Psoas muscle (tissue), 8 donors: ENCODE data around the gene ARL14. TPM values are rescaled to one million over a fixed set of nuclear protein-coding genes. Genes with fewer than 3 reads are reported as not detected.

Source experiments
- ATAC-seq, 4 donors: fragments of 200-7000 bp; cut with Tn5 transposase; one replicate each; pipeline ENCODE4 v1.9.1; 2020; ENCODE audit warnings: moderate library complexity in 3 of 4, mild to moderate bottlenecking in 2 of 4
- DNase-seq, 2 donors: peaks; one replicate each; pipeline ENCODE4 v3.0.0-alpha.2; 2020
- H3K27ac ChIP-seq: fragments of 200-600 bp; one replicate; pipeline ENCODE4 v1.8.0; 2022
- H3K27me3 ChIP-seq, 3 donors: fragments of 200-600 bp in 1 of 3; one replicate each; pipeline versions ENCODE4 v1.6.1 to v1.8.0; 2013 to 2022; ENCODE audit warnings: low read length in 2 of 3, mild to moderate bottlenecking in 2 of 3, moderate library complexity in 1 of 3; ENCODE audit not compliant: insufficient read depth in 3 of 3
- H3K36me3 ChIP-seq, 2 donors: fragments of 200-600 bp in 1 of 2; one replicate each; pipeline versions ENCODE4 v1.6.1 to v1.8.0; 2013 to 2022; ENCODE audit warnings: low read depth in 1 of 2, mild to moderate bottlenecking in 1 of 2, moderate library complexity in 1 of 2; ENCODE audit not compliant: insufficient read depth in 1 of 2
- H3K4me1 ChIP-seq: fragments of 200-600 bp; one replicate; pipeline ENCODE4 v1.8.0; 2022
- H3K4me3 ChIP-seq: fragments of 200-600 bp; one replicate; pipeline ENCODE4 v1.8.0; 2022; ENCODE audit warnings: mild to moderate bottlenecking
- H3K9me3 ChIP-seq: fragments of 200-600 bp; one replicate; pipeline ENCODE4 v1.8.0; 2022
- WGBS, 3 donors: extraction: QIAGEN DNeasy Blood & Tissue Kit; methylation state at CpG; one replicate each; pipeline versions ENCODE4 v1.1.6 to v1.1.7; 2013; 5-methylcytosine and 5-hydroxymethylcytosine counted together
- intact Hi-C, 2 donors: fragments of 100-400 bp; cut with DNase I; formaldehyde crosslinking; loops; one replicate each; pipeline versions ENCODE4 v1.11.0 to v1.14.2; 2022
- polyA plus RNA-seq, 3 donors: library from polyadenylated mRNA; stranded (reverse); fragments of 200-250 nt; gene quantifications; one replicate each; pipeline ENCODE4 v1.2.3, GENCODE V29; 2013
- total RNA-seq, 4 donors: library from RNA; stranded (reverse); fragmentation: NEBNext Ultra II Directional in 2 of 4; extraction: Animal tissue kit (Norgen Biotek cat#: 25700) in 2 of 4; gene quantifications; one replicate each; pipeline versions ENCODE4 v1.2.1 to v1.2.4, GENCODE V29; 2021 to 2023
- TF ChIP-seq, protein P1 (sequence below): fragments of 200-600 bp; IDR thresholded peaks from one replicate; pipeline ENCODE4 v1.8.0; 2022; ENCODE audit warnings: antibody characterized with exemption
- donor health status: healthy with polysubstance abuse.
- donor health status: DM: no; HTN: no; CAD: no; lungs with moderate emphysema.
- donor health status: Bipolar disorder and iron deficiency.
- donor health status: healthy.
- donor health status: DM: yes; HTN: yes; CAD: no.
- donor health status: DM: no; HTN: no; CAD: no.
- donor health status: DM: no; HTN: no; CAD: no.
- donor health status: DM: yes; HTN: yes; CAD: no.

The ARL14 gene
- total and polyA plus RNA-seq, 7 donors, result 0.03 TPM; not detected in 6

- intact Hi-C loops, result no loop called here
- Histone ChIP-seq H3K27ac (no peak overlapping the region), H3K9me3 (no peaks in the 10 kb centered on the region), H3K4me1 (no peaks in the 10 kb centered on the region), H3K27me3 (no peaks in the 10 kb centered on the region), H3K4me3 (no peak overlapping the region), H3K36me3 (no peaks in the 10 kb centered on the region)
- TF ChIP-seq, protein P1, sequence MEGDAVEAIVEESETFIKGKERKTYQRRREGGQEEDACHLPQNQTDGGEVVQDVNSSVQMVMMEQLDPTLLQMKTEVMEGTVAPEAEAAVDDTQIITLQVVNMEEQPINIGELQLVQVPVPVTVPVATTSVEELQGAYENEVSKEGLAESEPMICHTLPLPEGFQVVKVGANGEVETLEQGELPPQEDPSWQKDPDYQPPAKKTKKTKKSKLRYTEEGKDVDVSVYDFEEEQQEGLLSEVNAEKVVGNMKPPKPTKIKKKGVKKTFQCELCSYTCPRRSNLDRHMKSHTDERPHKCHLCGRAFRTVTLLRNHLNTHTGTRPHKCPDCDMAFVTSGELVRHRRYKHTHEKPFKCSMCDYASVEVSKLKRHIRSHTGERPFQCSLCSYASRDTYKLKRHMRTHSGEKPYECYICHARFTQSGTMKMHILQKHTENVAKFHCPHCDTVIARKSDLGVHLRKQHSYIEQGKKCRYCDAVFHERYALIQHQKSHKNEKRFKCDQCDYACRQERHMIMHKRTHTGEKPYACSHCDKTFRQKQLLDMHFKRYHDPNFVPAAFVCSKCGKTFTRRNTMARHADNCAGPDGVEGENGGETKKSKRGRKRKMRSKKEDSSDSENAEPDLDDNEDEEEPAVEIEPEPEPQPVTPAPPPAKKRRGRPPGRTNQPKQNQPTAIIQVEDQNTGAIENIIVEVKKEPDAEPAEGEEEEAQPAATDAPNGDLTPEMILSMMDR, result no peak
- DNase-seq (no peak), ATAC-seq (no peak)
- WGBS, 3 donors, result 49 to 62% (median 50%) methylated on average over 4 of the region's 4 CpGs
Measured at GRCh38 chr3:160677459-160677881, 510 bp downstream of the ARL14 start.

DNA sequence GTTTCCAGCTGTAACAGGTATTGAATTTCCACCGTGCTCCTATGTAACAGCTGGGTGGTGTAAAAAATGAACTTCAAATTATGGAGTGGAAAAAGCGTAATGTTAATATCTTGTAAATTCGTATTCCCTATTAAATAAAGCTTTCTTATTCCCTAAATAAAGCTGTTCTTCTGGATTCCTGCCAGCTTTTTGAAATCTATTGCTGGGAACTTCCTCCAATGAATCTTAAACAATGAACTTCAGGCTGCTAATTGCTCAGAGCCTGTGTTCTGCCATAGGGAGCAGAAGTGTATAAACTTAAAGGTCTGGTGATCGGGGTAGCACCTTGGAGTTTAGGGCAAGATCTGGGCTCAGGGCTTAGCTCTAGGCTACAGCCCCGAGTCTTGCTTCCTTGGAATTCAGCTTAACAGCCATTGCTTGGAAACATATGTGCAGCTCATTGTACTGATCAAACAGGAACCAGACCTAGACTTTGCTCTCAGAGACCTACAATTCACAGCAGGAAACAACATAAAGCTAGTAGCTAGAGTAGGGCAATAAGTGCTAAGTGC, 1.4 kb downstream of the ARL14 start:
- H3K27me3 ChIP-seq, result no peaks in the 10 kb centered on the region
- DNase-seq (no peak), ATAC-seq (no peak)
- no peak overlapping the region for H3K4me3 ChIP-seq
- H3K4me1 ChIP-seq, result no peaks in the 10 kb centered on the region
- WGBS, 3 donors, result 33 to 39% (median 37%) methylated on average over 5 of the region's 5 CpGs
- H3K27ac ChIP-seq, result no peak overlapping the region
- intact Hi-C loops, result no loop called here
- no peaks in the 10 kb centered on the region for H3K36me3 ChIP-seq
- TF ChIP-seq, protein P1, result no peak
- no peaks in the 10 kb centered on the region for H3K9me3 ChIP-seq

- TF ChIP-seq, protein P1, result no peak
- intact Hi-C loops, result no loop called here
Measured at GRCh38 chr3:160684368-160684740, 7.4 kb downstream of the ARL14 start.

DNA sequence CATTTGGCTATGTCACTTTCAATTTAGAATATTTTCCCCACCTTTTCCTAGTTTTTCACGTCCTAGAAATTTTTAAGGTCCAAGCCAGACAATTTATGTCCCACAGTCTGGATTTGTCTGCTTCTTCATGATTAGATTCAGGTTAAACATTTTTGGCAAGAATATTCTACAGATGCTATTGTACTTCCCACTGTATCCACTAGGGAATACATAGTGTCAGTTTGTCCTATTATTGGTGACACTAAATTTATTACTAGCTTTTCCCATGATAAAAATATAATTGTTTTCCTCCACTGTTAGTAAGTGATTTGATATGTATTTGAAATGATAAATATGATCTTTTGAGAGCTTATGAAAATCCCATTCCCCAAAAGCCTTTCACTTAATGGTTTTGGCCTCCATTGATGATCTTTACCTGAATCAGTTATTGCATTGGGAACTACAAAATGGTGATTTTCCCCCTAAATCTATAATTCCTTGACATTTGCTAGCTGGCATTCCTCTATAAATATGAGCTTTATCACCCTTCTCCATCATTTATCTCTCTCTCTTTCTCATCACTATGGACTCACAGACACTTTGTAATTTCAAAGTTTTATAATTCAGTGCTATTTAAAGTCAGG, 8.3 kb downstream of the ARL14 start:
- 52 to 59% (median 58%) methylated on average over 1 of the region's 1 CpG for WGBS, 3 donors
- no peaks in the 10 kb centered on the region for H3K4me1 ChIP-seq
- H3K9me3 ChIP-seq, result no peaks in the 10 kb centered on the region
- H3K4me3 ChIP-seq, result no peak overlapping the region
- DNase-seq, result no peak
- no peak for ATAC-seq
- no peak overlapping the region for H3K27ac ChIP-seq
- intact Hi-C loops, result no loop called here
- TF ChIP-seq, protein P1, result peak; percentile 18
- no peaks in the 10 kb centered on the region for H3K27me3 ChIP-seq
- H3K36me3 ChIP-seq, result no peaks in the 10 kb centered on the region

More at GRCh38 chr3:160684368-160684740, 7.4 kb downstream of the ARL14 start:
- no peak overlapping the region for H3K4me3 ChIP-seq
- WGBS, 3 donors, result 96 to 98% (median 98%) methylated on average over 2 of the region's 2 CpGs
- no peaks in the 10 kb centered on the region for H3K4me1 ChIP-seq
- DNase-seq, result no peak
- H3K36me3 ChIP-seq, result no peaks in the 10 kb centered on the region
- H3K27me3 ChIP-seq, result no peaks in the 10 kb centered on the region
- no peak for ATAC-seq
- H3K27ac ChIP-seq, result no peak overlapping the region
- H3K9me3 ChIP-seq, result no peaks in the 10 kb centered on the region
